ENCODE data around the gene MCTP2.

The MCTP2 gene

GRCh38 chr15:94383041-94383440 lies 151.7 kb downstream of the MCTP2 start:
- Mint-ChIP-seq H3K9me3 (no peaks in the 10 kb centered on the region), H3K27me3 (no peaks in the 10 kb centered on the region), H3K36me3 (ENCODE audit: insufficient read depth) (peaks cover 15% of the 10 kb centered on the region), H3K4me3 (no peak overlapping the region), H3K27ac (ENCODE audit: low read depth) (no peak overlapping the region), H3K4me1 (peaks cover 15% of the 10 kb centered on the region)
- ATAC-seq (replicated peaks; ENCODE audit: extremely low read depth, poor library complexity, severe bottlenecking) (no peak), DNase-seq (ENCODE audit: low spot score in 2 of 2) (no peak)

- ATAC-seq (replicated peaks; ENCODE audit: extremely low read depth, poor library complexity, severe bottlenecking) (no peak), DNase-seq (ENCODE audit: low spot score in 2 of 2) (no peak)
- Mint-ChIP-seq H3K36me3 (ENCODE audit: insufficient read depth) (peaks cover 15% of the 10 kb centered on the region), H3K27ac (ENCODE audit: low read depth) (no peak overlapping the region), H3K4me1 (peaks cover 15% of the 10 kb centered on the region), H3K27me3 (no peaks in the 10 kb centered on the region), H3K9me3 (no peaks in the 10 kb centered on the region), H3K4me3 (no peak overlapping the region)
Measured at GRCh38 chr15:94383706-94384105, 152.3 kb downstream of the MCTP2 start.

GRCh38 chr15:94385441-94385840 lies 154.1 kb downstream of the MCTP2 start:
- H3K4me1 Mint-ChIP-seq = peaks cover 15% of the 10 kb centered on the region

DNA sequence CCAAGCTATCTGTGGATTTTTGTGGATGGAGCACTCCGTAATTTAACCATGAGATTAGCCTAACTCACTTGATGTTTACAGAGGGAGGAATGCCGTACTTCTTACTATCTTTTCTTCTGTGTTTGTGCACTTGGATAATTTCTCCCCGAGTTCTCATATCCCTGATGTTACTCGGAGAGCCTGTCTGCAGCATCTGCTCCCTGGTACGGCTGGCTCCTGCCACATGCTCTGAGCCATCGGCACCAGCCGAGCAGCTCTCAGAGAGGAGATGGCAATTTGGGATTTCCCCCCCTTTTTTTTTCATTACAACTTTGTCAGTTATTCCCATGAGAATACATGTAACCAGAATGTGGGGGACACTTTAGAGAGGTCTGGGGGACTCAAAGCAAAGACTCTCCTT lies 155.0 kb downstream of the MCTP2 start:
- H3K9me3 Mint-ChIP-seq = no peaks in the 10 kb centered on the region
- DNase-seq (ENCODE audit: low spot score in 2 of 2) = no peak
- ATAC-seq (replicated peaks; ENCODE audit: extremely low read depth, poor library complexity, severe bottlenecking) = no peak
- peaks cover 14% of the 10 kb centered on the region for H3K36me3 Mint-ChIP-seq (ENCODE audit: insufficient read depth)
- peaks cover 15% of the 10 kb centered on the region for H3K4me1 Mint-ChIP-seq
- H3K27me3 Mint-ChIP-seq = no peaks in the 10 kb centered on the region
- no peak overlapping the region for H3K4me3 Mint-ChIP-seq
- no peak overlapping the region for H3K27ac Mint-ChIP-seq (ENCODE audit: low read depth)

More at GRCh38 chr15:94385441-94385840, 154.1 kb downstream of the MCTP2 start:
- no peak for ATAC-seq (replicated peaks; ENCODE audit: extremely low read depth, poor library complexity, severe bottlenecking)
- no peaks in the 10 kb centered on the region for H3K27me3 Mint-ChIP-seq
- H3K27ac Mint-ChIP-seq (ENCODE audit: low read depth) = no peak overlapping the region
- no peak overlapping the region for H3K4me3 Mint-ChIP-seq
- peaks cover 15% of the 10 kb centered on the region for H3K36me3 Mint-ChIP-seq (ENCODE audit: insufficient read depth)
- no peak for DNase-seq (ENCODE audit: low spot score in 2 of 2)
- no peaks in the 10 kb centered on the region for H3K9me3 Mint-ChIP-seq

GRCh38 chr15:94387442-94387841 lies 156.1 kb downstream of the MCTP2 start:
- DNase-seq (ENCODE audit: low spot score in 2 of 2) = no peak
- H3K4me3 Mint-ChIP-seq = no peak overlapping the region
- peak overlapping the region; percentile 79 for H3K27ac Mint-ChIP-seq (ENCODE audit: low read depth)
- no peak for ATAC-seq (replicated peaks; ENCODE audit: extremely low read depth, poor library complexity, severe bottlenecking)
- H3K36me3 Mint-ChIP-seq (ENCODE audit: insufficient read depth) = peaks cover 16% of the 10 kb centered on the region
- H3K4me1 Mint-ChIP-seq = peaks cover 15% of the 10 kb centered on the region
- H3K9me3 Mint-ChIP-seq = no peaks in the 10 kb centered on the region
- H3K27me3 Mint-ChIP-seq = no peaks in the 10 kb centered on the region

GRCh38 chr15:94387849-94388441 lies 156.6 kb downstream of the MCTP2 start:
- peak overlapping the region; percentile 79 for H3K27ac Mint-ChIP-seq (ENCODE audit: low read depth)
- no peak overlapping the region for H3K4me3 Mint-ChIP-seq
- ATAC-seq (replicated peaks; ENCODE audit: extremely low read depth, poor library complexity, severe bottlenecking) = no peak
- no peak for DNase-seq (ENCODE audit: low spot score in 2 of 2)
- no peaks in the 10 kb centered on the region for H3K27me3 Mint-ChIP-seq
- H3K36me3 Mint-ChIP-seq (ENCODE audit: insufficient read depth) = peaks cover 15% of the 10 kb centered on the region
- no peaks in the 10 kb centered on the region for H3K9me3 Mint-ChIP-seq
- peaks cover 15% of the 10 kb centered on the region for H3K4me1 Mint-ChIP-seq

DNA sequence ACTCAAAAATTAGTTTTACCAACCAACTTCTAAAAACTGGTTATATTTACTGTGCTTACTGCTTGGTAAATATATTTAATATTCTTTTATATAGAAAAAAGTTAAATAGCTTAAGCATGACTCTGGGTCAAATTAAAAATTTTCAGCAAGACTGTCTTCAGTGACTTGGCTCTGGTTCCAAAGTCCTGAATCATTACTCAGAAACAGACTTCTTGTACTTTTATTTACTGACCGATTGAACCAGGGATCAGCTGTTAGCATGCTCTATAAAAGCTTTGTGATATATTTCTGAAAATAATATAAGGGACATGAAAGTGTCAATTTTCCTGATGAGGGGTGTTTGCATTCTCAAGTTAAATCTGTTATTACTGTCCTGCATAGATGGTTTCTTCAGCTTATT lies 164.3 kb downstream of the MCTP2 start:
- DNase-seq (ENCODE audit: low spot score in 2 of 2) = no peak
- Mint-ChIP-seq H3K4me1 (no peaks in the 10 kb centered on the region), H3K27me3 (no peaks in the 10 kb centered on the region), H3K27ac (ENCODE audit: low read depth) (no peak overlapping the region), H3K36me3 (ENCODE audit: insufficient read depth) (peaks cover 13% of the 10 kb centered on the region), H3K9me3 (no peaks in the 10 kb centered on the region), H3K4me3 (no peak overlapping the region)
- ATAC-seq (replicated peaks; ENCODE audit: extremely low read depth, poor library complexity, severe bottlenecking) = no peak

- DNase-seq (ENCODE audit: low spot score in 2 of 2) (no peak), ATAC-seq (replicated peaks; ENCODE audit: extremely low read depth, poor library complexity, severe bottlenecking) (no peak)
- H3K9me3 Mint-ChIP-seq = no peaks in the 10 kb centered on the region
- H3K36me3 Mint-ChIP-seq (ENCODE audit: insufficient read depth) = peaks cover 17% of the 10 kb centered on the region
- no peak overlapping the region for H3K27ac Mint-ChIP-seq (ENCODE audit: low read depth)
- H3K27me3 Mint-ChIP-seq = no peaks in the 10 kb centered on the region
- H3K4me1 Mint-ChIP-seq = no peaks in the 10 kb centered on the region
- H3K4me3 Mint-ChIP-seq = no peak overlapping the region
Measured at GRCh38 chr15:94397337-94397736, 166.0 kb downstream of the MCTP2 start.

DNA sequence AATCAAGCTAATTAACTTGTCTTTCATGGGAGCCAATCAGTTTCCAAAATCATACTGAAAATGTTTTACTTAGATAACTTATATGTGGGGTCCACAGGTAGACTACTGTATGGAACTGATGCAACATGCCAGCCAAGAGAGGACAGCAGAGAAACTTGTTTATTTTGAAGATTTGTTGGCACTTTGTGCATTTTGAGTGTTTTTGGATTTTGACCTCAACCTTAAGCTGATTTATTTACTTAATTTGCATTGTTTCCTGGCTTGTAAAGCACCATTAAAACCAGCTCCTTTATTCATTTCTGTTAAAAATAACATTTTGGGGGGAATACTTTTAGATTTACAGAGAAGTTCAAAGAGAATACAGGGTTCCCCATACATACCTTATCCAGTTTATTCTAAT lies 166.6 kb downstream of the MCTP2 start:
- Mint-ChIP-seq H3K27me3 (no peaks in the 10 kb centered on the region), H3K27ac (ENCODE audit: low read depth) (no peak overlapping the region), H3K36me3 (ENCODE audit: insufficient read depth) (peaks cover 19% of the 10 kb centered on the region), H3K9me3 (no peaks in the 10 kb centered on the region), H3K4me3 (no peak overlapping the region), H3K4me1 (no peaks in the 10 kb centered on the region)
- no peak for DNase-seq (ENCODE audit: low spot score in 2 of 2)
- ATAC-seq (replicated peaks; ENCODE audit: extremely low read depth, poor library complexity, severe bottlenecking) = no peak

DNA sequence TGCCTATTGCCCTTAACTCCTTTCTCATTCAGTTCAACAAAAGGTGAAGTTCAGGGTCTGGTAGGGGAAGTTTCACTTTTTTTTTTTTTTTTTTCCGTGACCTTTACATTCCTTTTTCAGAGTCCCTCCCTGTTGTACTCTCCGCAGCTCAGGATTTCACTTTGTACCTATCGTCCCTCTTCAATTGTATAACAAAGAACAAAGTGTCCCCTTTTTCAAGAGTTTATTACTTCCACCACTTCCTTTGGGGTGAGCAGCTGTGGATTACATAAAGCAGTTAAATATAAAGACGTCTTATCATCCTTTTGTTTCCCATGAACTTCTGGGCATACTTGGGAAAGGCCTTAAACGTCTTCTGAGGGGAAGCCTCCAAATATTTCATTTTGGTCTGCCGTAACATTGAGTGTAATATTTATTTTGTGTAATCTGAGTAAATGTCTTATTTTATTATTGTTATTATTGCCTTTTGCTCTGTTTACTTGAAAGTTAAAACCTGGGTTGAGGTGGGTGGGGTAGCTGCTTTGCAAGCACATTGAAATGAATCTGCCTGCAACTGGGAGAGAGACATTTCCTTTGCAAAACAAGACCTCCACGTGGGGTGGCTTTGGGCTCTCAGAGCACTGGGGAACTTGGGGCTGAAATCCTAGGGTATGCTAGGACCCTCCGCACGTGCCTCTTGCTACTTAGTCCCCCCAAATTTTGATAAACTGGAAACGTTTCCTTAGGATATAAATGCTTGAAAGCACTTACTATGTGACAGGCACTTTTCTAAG lies 169.4 kb downstream of the MCTP2 start:
- H3K36me3 Mint-ChIP-seq (ENCODE audit: insufficient read depth) = peaks cover 23% of the 10 kb centered on the region
- no peaks in the 10 kb centered on the region for H3K4me1 Mint-ChIP-seq
- H3K27ac Mint-ChIP-seq (ENCODE audit: low read depth) = no peak overlapping the region
- DNase-seq (ENCODE audit: low spot score in 2 of 2) (no peak), ATAC-seq (replicated peaks; ENCODE audit: extremely low read depth, poor library complexity, severe bottlenecking) (no peak)
- no peak overlapping the region for H3K4me3 Mint-ChIP-seq
- no peaks in the 10 kb centered on the region for H3K27me3 Mint-ChIP-seq
- no peaks in the 10 kb centered on the region for H3K9me3 Mint-ChIP-seq

DNA sequence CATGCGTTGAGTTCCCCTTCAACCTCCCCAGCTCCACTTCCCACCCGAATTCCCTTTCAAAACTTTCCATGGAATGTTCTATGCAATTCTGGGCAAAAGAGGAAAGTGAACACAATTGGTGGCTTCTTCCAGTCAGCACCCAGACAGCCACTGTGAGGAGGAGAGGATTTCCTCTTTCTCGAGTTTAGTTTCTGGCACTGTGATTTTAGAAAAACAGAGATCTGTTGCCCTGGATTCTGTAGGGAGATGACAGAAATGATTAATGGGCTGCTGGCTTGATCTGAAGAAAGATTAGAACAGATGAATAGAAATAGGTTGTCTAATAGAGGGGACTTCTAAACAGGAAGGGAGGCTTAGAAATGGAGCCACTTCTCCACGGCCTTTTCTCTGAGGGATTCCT lies 172.0 kb downstream of the MCTP2 start:
- no peak for DNase-seq (ENCODE audit: low spot score in 2 of 2)
- Mint-ChIP-seq H3K4me3 (no peak overlapping the region), H3K27me3 (no peaks in the 10 kb centered on the region), H3K4me1 (no peaks in the 10 kb centered on the region), H3K9me3 (no peaks in the 10 kb centered on the region), H3K36me3 (ENCODE audit: insufficient read depth) (peaks cover 28% of the 10 kb centered on the region), H3K27ac (ENCODE audit: low read depth) (no peak overlapping the region)
- ATAC-seq (replicated peaks; ENCODE audit: extremely low read depth, poor library complexity, severe bottlenecking) = no peak

- Mint-ChIP-seq H3K27me3 (no peaks in the 10 kb centered on the region), H3K4me1 (no peaks in the 10 kb centered on the region), H3K36me3 (ENCODE audit: insufficient read depth) (peaks cover 32% of the 10 kb centered on the region), H3K4me3 (no peak overlapping the region), H3K9me3 (no peaks in the 10 kb centered on the region), H3K27ac (ENCODE audit: low read depth) (no peak overlapping the region)
- DNase-seq (ENCODE audit: low spot score in 2 of 2) (no peak), ATAC-seq (replicated peaks; ENCODE audit: extremely low read depth, poor library complexity, severe bottlenecking) (no peak)
Measured at GRCh38 chr15:94404733-94405283, 173.4 kb downstream of the MCTP2 start.

DNA sequence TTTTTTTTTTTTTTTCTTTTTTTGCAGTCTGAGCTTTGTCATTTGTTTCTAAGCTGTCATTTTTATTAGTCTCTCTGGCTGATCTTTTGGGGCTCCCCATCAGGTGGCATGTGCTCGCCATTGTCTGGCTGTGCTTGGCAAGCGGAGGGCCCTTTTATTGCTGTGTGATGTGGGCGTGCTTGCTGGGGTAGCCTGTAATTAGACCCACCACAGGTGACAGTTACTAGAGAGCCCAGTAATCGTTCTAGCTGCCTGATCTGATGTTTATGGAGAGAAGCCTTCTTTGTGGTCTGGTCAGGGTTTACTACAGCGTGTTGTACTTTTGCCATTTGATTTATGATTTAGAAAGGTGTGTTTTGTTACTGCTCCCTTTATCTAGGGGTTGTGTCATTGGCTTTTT lies 179.9 kb downstream of the MCTP2 start:
- no peak for DNase-seq (ENCODE audit: low spot score in 2 of 2)
- Mint-ChIP-seq H3K36me3 (ENCODE audit: insufficient read depth) (peaks cover 12% of the 10 kb centered on the region), H3K9me3 (no peaks in the 10 kb centered on the region), H3K27me3 (no peaks in the 10 kb centered on the region), H3K4me1 (no peaks in the 10 kb centered on the region), H3K27ac (ENCODE audit: low read depth) (no peak overlapping the region), H3K4me3 (no peak overlapping the region)
- ATAC-seq (replicated peaks; ENCODE audit: extremely low read depth, poor library complexity, severe bottlenecking) = no peak

All from central memory CD8-positive, alpha-beta T cell (primary cell).